KMS-11 (cell line): Measurements from ENCODE around the gene CYP2W1.

Experiments used
- H2AFZ ChIP-seq: fragments of 200-600 bp; sonication (generic); 2 replicates; pipeline ENCODE4 v1.6.1; 2016; ENCODE audit warnings: antibody characterized with exemption, mixed run types, low read depth
- H3K27ac ChIP-seq: fragments of 200-600 bp; sonication (generic); 2 replicates; pipeline ENCODE4 v1.6.1; 2016; ENCODE audit warnings: mild to moderate bottlenecking, mixed run types
- H3K27me3 ChIP-seq: fragments of 200-600 bp; sonication (generic); 2 replicates; pipeline ENCODE4 v1.6.1; 2017; ENCODE audit warnings: mild to moderate bottlenecking, low read depth, mixed run types, moderate library complexity; ENCODE audit not compliant: insufficient read depth
- H3K36me3 ChIP-seq: fragments of 200-600 bp; sonication (generic); 2 replicates; pipeline ENCODE4 v1.6.1; 2017; ENCODE audit warnings: mild to moderate bottlenecking, mixed run types; ENCODE audit not compliant: insufficient read depth
- H3K4me1 ChIP-seq: fragments of 200-600 bp; sonication (generic); 2 replicates; pipeline ENCODE4 v1.6.1; 2016; ENCODE audit warnings: mild to moderate bottlenecking, low read depth, mixed run types; ENCODE audit not compliant: poor library complexity, severe bottlenecking
- H3K4me2 ChIP-seq: fragments of 200-600 bp; sonication (generic); 2 replicates; pipeline ENCODE4 v1.7.0; 2016; ENCODE audit warnings: mild to moderate bottlenecking, mixed run types
- H3K4me3 ChIP-seq: fragments of 200-600 bp; sonication (generic); IDR thresholded peaks from 2 replicates; pipeline ENCODE4 v1.6.1; 2017; ENCODE audit warnings: low read depth, low read length, mixed read lengths; ENCODE audit not compliant: insufficient read depth
- H3K79me2 ChIP-seq: fragments of 200-600 bp; sonication (generic); 2 replicates; pipeline ENCODE4 v1.6.1; 2016; ENCODE audit warnings: low read depth, mixed run types; ENCODE audit not compliant: insufficient read depth
- H3K9ac ChIP-seq: fragments of 200-600 bp; sonication (generic); 2 replicates; pipeline ENCODE4 v1.6.1; 2016; ENCODE audit warnings: mild to moderate bottlenecking, mixed run types
- H4K20me1 ChIP-seq: fragments of 200-600 bp; sonication (generic); 2 replicates; pipeline ENCODE4 v1.6.1; 2016; ENCODE audit warnings: mild to moderate bottlenecking, mixed run types; ENCODE audit not compliant: insufficient read depth
- TF ChIP-seq, protein P1 (sequence below): fragments of 200-600 bp; sonication (generic); conservative IDR thresholded peaks from 2 replicates; pipeline ENCODE4 v1.6.1; 2017; ENCODE audit warnings: low read depth, mild to moderate bottlenecking, antibody characterized with exemption, low read length, moderate library complexity, mixed read lengths

CYP2W1 gene

DNA sequence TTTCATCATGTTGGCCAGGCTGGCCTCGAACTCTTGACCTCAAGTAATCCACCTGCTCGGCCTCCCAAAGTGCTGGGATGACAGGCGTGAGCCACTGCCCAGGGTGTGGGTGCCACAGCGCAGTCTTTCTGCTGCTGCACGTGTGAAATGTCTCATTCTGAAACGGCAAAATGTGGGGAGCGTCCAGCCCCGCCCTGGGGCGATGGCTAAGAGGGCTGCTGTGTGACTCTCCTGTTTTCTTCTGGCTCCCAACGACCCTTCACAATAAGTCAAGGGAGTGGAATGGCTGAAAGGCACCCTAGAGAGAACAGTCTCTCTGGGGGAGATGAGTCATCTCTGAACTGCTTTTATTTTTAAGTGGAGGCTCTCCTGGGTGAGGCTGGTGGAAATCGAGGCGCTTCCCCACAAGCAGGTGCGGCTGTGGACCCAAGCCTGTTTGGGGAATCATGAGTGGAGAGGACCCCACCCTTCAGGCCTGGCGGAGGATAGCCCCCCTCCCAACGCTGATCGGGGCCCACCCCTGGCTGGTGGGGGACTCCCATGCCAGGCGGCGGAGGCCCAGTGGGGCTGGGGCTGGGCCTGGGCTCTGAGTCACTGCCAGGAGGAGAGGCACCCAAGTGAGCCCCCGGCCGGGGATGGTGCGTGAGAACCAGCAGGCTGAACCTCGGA, 46.5 kb upstream of the CYP2W1 start:
- TF ChIP-seq, protein P1, sequence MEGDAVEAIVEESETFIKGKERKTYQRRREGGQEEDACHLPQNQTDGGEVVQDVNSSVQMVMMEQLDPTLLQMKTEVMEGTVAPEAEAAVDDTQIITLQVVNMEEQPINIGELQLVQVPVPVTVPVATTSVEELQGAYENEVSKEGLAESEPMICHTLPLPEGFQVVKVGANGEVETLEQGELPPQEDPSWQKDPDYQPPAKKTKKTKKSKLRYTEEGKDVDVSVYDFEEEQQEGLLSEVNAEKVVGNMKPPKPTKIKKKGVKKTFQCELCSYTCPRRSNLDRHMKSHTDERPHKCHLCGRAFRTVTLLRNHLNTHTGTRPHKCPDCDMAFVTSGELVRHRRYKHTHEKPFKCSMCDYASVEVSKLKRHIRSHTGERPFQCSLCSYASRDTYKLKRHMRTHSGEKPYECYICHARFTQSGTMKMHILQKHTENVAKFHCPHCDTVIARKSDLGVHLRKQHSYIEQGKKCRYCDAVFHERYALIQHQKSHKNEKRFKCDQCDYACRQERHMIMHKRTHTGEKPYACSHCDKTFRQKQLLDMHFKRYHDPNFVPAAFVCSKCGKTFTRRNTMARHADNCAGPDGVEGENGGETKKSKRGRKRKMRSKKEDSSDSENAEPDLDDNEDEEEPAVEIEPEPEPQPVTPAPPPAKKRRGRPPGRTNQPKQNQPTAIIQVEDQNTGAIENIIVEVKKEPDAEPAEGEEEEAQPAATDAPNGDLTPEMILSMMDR: no peak
- Histone ChIP-seq H3K9ac (no peak overlapping the region), H3K36me3 (no peaks in the 10 kb centered on the region), H3K4me3 (no peak overlapping the region), H3K4me1 (peaks cover 15% of the 10 kb centered on the region), H4K20me1 (no peaks in the 10 kb centered on the region), H3K27me3 (peaks cover 40% of the 10 kb centered on the region), H3K4me2 (peak overlapping the region; percentile 19; the same call in 1 of the 2 replicates), H3K79me2 (no peaks in the 10 kb centered on the region), H2AFZ (peak overlapping the region; percentile 21), H3K27ac (peak overlapping the region; percentile 10; the same call in 1 of the 2 replicates)

DNA sequence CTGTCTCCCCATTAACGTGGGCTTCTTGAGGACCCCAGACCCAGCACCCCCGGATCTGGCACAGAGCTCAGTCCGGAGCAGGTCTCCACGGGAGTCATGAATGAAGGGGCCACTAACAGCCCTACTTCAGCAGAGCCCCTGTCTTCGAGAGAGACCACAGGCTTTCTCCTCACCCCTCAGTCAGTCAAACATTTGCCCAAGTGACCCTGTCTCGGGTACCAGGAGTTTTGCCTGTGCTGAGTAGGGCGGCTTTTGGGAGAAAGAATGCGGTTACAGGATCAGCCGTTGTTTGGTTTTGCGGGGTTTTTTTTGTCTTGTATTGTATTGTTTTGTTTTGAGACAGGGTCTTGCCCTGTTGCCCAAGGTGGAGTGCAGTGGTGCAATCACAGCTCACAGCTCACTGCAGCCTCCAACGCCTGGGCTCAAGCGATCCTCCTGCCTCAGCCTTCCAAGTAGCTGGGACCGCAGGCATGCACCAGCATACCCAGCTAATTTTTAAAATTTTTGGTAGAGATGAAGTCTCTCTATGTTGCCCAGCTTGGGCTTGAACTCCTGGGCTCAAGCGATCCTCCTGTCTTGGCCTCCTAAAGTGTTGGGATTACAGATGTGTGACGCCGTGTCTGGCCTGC, 45.0 kb upstream of the CYP2W1 start:
- Histone ChIP-seq H3K4me1 (peaks cover 15% of the 10 kb centered on the region), H4K20me1 (no peaks in the 10 kb centered on the region), H3K79me2 (no peaks in the 10 kb centered on the region), H3K4me2 (no peak overlapping the region), H2AFZ (no peak overlapping the region), H3K27me3 (peaks cover 37% of the 10 kb centered on the region), H3K36me3 (no peaks in the 10 kb centered on the region), H3K4me3 (no peak overlapping the region), H3K27ac (no peak overlapping the region), H3K9ac (no peak overlapping the region)
- TF ChIP-seq, protein P1: no peak

DNA sequence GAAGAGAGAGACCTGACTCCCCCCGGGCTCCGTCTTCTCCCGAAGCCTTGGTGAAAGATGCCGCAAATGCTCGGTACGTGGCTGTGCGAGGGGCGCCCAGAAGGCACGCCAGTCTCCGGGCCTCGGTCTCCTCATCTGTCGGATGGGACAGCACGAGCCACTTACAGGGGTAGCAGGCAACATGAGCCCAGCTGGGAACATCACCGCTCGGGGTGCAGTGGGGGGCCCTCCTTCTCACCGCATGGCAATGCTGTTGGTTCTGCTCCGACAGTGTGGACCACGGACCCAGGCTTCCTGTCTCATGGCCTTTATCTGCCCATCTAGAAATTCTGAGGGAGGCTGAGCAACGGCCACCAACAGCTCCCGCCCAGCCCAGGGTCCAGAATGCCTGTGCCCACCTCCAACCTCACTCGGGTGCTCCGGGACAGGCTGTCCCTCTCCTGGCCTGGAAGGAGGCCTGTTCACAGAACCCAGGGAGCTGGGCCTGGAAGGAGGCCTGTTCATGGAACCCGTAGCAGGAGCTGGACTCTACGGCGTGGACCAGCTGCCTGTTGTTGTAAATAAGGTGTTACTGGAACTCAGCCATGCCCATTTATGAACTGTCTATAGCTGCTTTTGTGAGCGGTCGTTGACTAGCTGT, 44.3 kb upstream of the CYP2W1 start:
- no peak overlapping the region for H3K4me2 ChIP-seq
- H3K27me3 ChIP-seq: peaks cover 38% of the 10 kb centered on the region
- no peaks in the 10 kb centered on the region for H3K79me2 ChIP-seq
- no peaks in the 10 kb centered on the region for H3K36me3 ChIP-seq
- TF ChIP-seq, protein P1: no peak
- H3K4me3 ChIP-seq: no peak overlapping the region
- no peak overlapping the region for H2AFZ ChIP-seq
- peaks cover 15% of the 10 kb centered on the region for H3K4me1 ChIP-seq
- H3K27ac ChIP-seq: no peak overlapping the region
- no peaks in the 10 kb centered on the region for H4K20me1 ChIP-seq
- H3K9ac ChIP-seq: no peak overlapping the region

DNA sequence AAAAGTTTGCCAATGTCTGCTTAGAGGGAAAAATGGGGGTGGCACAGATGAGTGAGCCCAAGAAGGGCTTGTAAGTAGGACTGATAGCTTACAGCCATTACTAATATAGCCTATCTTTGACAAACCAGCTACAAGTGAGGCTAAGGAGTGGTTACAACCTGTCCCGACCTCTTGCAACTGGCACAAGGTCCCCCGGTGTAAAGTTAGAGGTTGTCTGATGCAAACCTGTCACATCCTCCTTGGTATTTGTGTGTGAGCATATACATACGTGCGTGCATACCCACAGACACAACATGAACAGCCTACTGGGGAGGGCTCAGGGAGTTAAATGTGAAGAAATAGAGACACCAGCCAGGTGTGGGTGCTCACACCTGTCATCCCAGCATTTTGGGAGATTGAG, 43.1 kb upstream of the CYP2W1 start:
- Histone ChIP-seq H2AFZ (no peak overlapping the region), H3K79me2 (no peaks in the 10 kb centered on the region), H3K36me3 (no peaks in the 10 kb centered on the region), H3K4me1 (peaks cover 15% of the 10 kb centered on the region), H3K27me3 (peaks cover 42% of the 10 kb centered on the region), H3K4me3 (no peak overlapping the region), H3K27ac (no peak overlapping the region), H4K20me1 (no peaks in the 10 kb centered on the region), H3K9ac (no peak overlapping the region), H3K4me2 (no peak overlapping the region)
- TF ChIP-seq, protein P1: no peak
